Measurements from ENCODE around the gene C10orf90. TPM values are rescaled to one million over a fixed set of nuclear protein-coding genes. Genes with fewer than 3 reads are reported as not detected.

C10orf90 gene
- total and polyA plus RNA-seq, 2 of the 8 experiments (the other 6 are each of a cell fraction or from before 2014, with no cell fraction given) = 0.21 TPM; not detected in 1

DNA sequence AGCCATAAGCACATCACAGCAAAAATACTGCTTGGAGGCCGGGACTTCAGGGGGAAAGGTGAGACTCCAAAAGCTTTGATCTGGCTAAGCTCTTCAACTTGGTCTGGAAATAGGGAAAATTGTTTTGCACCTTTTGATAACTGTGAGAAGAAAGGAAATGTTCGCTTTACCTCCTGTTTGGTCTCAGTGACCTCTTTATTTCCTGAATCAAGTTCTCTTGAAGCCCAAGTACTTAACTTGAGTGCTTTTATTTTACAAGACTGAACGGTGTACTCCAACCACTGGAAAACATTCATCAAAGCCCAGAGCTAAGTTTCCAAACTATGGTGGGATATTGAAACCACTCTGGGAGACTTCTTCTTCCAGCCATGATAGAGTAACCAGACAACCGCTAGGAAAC is 5.3 kb downstream of the C10orf90 start (continued):
- TF ChIP-seq, protein P1, sequence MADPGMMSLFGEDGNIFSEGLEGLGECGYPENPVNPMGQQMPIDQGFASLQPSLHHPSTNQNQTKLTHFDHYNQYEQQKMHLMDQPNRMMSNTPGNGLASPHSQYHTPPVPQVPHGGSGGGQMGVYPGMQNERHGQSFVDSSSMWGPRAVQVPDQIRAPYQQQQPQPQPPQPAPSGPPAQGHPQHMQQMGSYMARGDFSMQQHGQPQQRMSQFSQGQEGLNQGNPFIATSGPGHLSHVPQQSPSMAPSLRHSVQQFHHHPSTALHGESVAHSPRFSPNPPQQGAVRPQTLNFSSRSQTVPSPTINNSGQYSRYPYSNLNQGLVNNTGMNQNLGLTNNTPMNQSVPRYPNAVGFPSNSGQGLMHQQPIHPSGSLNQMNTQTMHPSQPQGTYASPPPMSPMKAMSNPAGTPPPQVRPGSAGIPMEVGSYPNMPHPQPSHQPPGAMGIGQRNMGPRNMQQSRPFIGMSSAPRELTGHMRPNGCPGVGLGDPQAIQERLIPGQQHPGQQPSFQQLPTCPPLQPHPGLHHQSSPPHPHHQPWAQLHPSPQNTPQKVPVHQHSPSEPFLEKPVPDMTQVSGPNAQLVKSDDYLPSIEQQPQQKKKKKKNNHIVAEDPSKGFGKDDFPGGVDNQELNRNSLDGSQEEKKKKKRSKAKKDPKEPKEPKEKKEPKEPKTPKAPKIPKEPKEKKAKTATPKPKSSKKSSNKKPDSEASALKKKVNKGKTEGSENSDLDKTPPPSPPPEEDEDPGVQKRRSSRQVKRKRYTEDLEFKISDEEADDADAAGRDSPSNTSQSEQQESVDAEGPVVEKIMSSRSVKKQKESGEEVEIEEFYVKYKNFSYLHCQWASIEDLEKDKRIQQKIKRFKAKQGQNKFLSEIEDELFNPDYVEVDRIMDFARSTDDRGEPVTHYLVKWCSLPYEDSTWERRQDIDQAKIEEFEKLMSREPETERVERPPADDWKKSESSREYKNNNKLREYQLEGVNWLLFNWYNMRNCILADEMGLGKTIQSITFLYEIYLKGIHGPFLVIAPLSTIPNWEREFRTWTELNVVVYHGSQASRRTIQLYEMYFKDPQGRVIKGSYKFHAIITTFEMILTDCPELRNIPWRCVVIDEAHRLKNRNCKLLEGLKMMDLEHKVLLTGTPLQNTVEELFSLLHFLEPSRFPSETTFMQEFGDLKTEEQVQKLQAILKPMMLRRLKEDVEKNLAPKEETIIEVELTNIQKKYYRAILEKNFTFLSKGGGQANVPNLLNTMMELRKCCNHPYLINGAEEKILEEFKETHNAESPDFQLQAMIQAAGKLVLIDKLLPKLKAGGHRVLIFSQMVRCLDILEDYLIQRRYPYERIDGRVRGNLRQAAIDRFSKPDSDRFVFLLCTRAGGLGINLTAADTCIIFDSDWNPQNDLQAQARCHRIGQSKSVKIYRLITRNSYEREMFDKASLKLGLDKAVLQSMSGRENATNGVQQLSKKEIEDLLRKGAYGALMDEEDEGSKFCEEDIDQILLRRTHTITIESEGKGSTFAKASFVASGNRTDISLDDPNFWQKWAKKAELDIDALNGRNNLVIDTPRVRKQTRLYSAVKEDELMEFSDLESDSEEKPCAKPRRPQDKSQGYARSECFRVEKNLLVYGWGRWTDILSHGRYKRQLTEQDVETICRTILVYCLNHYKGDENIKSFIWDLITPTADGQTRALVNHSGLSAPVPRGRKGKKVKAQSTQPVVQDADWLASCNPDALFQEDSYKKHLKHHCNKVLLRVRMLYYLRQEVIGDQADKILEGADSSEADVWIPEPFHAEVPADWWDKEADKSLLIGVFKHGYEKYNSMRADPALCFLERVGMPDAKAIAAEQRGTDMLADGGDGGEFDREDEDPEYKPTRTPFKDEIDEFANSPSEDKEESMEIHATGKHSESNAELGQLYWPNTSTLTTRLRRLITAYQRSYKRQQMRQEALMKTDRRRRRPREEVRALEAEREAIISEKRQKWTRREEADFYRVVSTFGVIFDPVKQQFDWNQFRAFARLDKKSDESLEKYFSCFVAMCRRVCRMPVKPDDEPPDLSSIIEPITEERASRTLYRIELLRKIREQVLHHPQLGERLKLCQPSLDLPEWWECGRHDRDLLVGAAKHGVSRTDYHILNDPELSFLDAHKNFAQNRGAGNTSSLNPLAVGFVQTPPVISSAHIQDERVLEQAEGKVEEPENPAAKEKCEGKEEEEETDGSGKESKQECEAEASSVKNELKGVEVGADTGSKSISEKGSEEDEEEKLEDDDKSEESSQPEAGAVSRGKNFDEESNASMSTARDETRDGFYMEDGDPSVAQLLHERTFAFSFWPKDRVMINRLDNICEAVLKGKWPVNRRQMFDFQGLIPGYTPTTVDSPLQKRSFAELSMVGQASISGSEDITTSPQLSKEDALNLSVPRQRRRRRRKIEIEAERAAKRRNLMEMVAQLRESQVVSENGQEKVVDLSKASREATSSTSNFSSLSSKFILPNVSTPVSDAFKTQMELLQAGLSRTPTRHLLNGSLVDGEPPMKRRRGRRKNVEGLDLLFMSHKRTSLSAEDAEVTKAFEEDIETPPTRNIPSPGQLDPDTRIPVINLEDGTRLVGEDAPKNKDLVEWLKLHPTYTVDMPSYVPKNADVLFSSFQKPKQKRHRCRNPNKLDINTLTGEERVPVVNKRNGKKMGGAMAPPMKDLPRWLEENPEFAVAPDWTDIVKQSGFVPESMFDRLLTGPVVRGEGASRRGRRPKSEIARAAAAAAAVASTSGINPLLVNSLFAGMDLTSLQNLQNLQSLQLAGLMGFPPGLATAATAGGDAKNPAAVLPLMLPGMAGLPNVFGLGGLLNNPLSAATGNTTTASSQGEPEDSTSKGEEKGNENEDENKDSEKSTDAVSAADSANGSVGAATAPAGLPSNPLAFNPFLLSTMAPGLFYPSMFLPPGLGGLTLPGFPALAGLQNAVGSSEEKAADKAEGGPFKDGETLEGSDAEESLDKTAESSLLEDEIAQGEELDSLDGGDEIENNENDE (IDR thresholded peaks at IDR 0.05; ENCODE audit: insufficient replicate concordance, low read length) = no peak
- TF ChIP-seq KDM1A (IDR thresholded peaks at IDR 0.05; ENCODE audit: borderline replicate concordance, low read length) (no peak), TEAD4 (IDR thresholded peaks at IDR 0.05; ENCODE audit: low read depth, low read length) (no peak), CREB1 (IDR thresholded peaks at IDR 0.05) (no peak), HDAC2 (IDR thresholded peaks at IDR 0.05; ENCODE audit: borderline replicate concordance in 1 of 2, low read depth in 2 of 2, low read length in 2 of 2) (no peak), CEBPB (IDR thresholded peaks at IDR 0.05; ENCODE audit: low read depth, low read length) (no peak), GABPA (IDR thresholded peaks at IDR 0.05; ENCODE audit: borderline replicate concordance, insufficient read depth, low read length) (no peak), FOSL1 (IDR thresholded peaks at IDR 0.05; ENCODE audit: insufficient read depth, low read depth, low read length) (no peak)
- TF ChIP-seq, protein P2, sequence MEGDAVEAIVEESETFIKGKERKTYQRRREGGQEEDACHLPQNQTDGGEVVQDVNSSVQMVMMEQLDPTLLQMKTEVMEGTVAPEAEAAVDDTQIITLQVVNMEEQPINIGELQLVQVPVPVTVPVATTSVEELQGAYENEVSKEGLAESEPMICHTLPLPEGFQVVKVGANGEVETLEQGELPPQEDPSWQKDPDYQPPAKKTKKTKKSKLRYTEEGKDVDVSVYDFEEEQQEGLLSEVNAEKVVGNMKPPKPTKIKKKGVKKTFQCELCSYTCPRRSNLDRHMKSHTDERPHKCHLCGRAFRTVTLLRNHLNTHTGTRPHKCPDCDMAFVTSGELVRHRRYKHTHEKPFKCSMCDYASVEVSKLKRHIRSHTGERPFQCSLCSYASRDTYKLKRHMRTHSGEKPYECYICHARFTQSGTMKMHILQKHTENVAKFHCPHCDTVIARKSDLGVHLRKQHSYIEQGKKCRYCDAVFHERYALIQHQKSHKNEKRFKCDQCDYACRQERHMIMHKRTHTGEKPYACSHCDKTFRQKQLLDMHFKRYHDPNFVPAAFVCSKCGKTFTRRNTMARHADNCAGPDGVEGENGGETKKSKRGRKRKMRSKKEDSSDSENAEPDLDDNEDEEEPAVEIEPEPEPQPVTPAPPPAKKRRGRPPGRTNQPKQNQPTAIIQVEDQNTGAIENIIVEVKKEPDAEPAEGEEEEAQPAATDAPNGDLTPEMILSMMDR (IDR thresholded peaks at IDR 0.05; ENCODE audit: control extremely low read depth in 1 of 3, insufficient read depth in 1 of 3, low read depth in 1 of 3, low read length in 3 of 3) = no peak

All from H1 (cell line).